Fibroblast of skin of left quadriceps (primary cell): ENCODE results near the gene TCEANC2.
"Not testable (repeated sequence)": the region's sequence is repeated elsewhere in the genome, so short reads cannot be mapped to it uniquely, and the experiment has no call there.

ENCODE experiments used
- DNase-seq, 2 experiments: peaks; one replicate each; pipeline ENCODE4 v3.0.0-alpha.2; 2013; ENCODE audit warnings: low read depth in 2 of 2

Gene TCEANC2

GRCh38 chr1:54086754-54087153 lies 33.3 kb downstream of the TCEANC2 start:
- no peak for DNase-seq

- DNase-seq = no peak
Measured at GRCh38 chr1:54088385-54088784, 35.0 kb downstream of the TCEANC2 start.

GRCh38 chr1:54091666-54092065 lies 38.3 kb downstream of the TCEANC2 start:
- no peak for DNase-seq

- DNase-seq = no peak
Measured at GRCh38 chr1:54094001-54094729, 40.8 kb downstream of the TCEANC2 start.

GRCh38 chr1:54094730-54095105 lies 41.3 kb downstream of the TCEANC2 start:
- not testable (repeated sequence) for DNase-seq

- DNase-seq = no peak
Measured at GRCh38 chr1:54095546-54096226, 42.3 kb downstream of the TCEANC2 start.

- no peak for DNase-seq
Measured at GRCh38 chr1:54096227-54096876, 42.9 kb downstream of the TCEANC2 start.

GRCh38 chr1:54096877-54097240 lies 43.5 kb downstream of the TCEANC2 start:
- DNase-seq = no peak

- DNase-seq = no peak
Measured at GRCh38 chr1:54099061-54099610, 45.7 kb downstream of the TCEANC2 start.

GRCh38 chr1:54100500-54100899 lies 47.1 kb downstream of the TCEANC2 start:
- DNase-seq = no peak

GRCh38 chr1:54103414-54103813 lies 50.0 kb downstream of the TCEANC2 start:
- DNase-seq = no peak

- not testable (repeated sequence) for DNase-seq
Measured at GRCh38 chr1:54104613-54105012, 51.2 kb downstream of the TCEANC2 start.

- DNase-seq = no peak
Measured at GRCh38 chr1:54105080-54105479, 51.7 kb downstream of the TCEANC2 start.

GRCh38 chr1:54105736-54106269 lies 52.4 kb downstream of the TCEANC2 start:
- no peak for DNase-seq

- peak; percentile 23 to 28 for DNase-seq
Measured at GRCh38 chr1:54107131-54107530, 53.7 kb downstream of the TCEANC2 start.

- DNase-seq = no peak
Measured at GRCh38 chr1:54108156-54108555, 54.7 kb downstream of the TCEANC2 start.

GRCh38 chr1:54109129-54110090 lies 56.0 kb downstream of the TCEANC2 start:
- DNase-seq = no peak

GRCh38 chr1:54110996-54111395 lies 57.6 kb downstream of the TCEANC2 start:
- no peak for DNase-seq

- no peak for DNase-seq
Measured at GRCh38 chr1:54111624-54112023, 58.2 kb downstream of the TCEANC2 start.

- no peak for DNase-seq
Measured at GRCh38 chr1:54112027-54112426, 58.6 kb downstream of the TCEANC2 start.

- no peak for DNase-seq
Measured at GRCh38 chr1:54112705-54113368, 59.4 kb downstream of the TCEANC2 start.
